SW480 (cell line): ENCODE results near the gene FGF8.

ENCODE experiments used
- DNase-seq: peaks from one replicate; pipeline ENCODE4 v3.0.0-alpha.2; 2016; ENCODE audit warnings: low spot score

Gene FGF8

DNA sequence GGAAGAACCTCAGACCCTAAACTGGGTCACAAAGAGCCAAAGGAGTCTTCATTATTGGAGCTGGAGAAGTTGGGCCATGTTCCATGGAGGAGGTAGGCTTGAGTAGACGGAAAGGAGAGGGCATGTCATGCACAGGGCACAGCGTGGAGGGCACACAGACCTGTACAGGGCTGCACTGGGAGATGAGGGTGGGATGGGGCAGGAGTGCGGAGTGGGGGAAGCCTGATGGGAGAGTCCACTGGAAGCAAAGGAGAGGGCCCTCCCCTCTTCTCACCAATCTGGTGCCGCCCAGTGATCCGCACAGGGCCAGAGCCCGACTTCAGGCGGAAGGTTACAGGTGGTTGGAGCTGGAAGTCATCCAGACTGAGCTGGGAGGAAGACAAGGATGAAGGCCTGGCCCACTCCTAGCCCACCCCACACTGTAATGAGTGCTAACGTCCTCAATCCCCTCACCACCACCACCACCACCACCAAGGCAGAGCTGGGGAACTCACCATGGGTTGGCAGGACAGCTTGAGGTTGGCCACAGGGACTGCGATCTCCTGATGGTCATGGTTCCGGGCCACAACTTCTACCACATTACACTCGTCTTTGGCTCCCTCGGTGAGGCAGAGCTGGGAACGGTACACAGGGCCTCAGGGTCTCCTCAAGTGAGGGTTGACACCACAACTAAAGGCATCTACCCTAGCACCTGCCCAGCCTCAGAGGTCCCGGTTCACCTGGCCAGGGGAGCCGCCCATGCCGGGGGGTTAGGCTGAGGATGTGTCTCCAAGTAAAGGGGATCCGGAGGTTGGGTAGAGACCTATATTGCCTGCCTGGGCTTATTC, 6.3 kb upstream of the FGF8 start:
- no peak for DNase-seq

DNA sequence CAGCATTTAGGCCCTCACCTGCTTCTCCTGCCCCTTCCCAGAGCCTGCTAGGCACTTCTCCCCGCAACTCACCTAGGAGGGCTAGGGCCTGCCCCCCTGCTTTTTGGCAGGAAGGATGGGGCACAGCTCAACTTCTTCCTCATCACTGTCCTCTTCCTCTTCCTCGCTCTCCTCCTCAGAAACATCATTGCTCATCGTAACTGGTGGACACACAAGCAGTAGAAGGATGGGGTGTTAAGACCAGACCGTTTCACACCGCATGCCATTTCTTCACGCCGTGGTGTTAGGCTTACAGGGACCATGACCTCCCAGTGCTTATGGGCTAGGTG, 5.7 kb upstream of the FGF8 start:
- no peak for DNase-seq

DNA sequence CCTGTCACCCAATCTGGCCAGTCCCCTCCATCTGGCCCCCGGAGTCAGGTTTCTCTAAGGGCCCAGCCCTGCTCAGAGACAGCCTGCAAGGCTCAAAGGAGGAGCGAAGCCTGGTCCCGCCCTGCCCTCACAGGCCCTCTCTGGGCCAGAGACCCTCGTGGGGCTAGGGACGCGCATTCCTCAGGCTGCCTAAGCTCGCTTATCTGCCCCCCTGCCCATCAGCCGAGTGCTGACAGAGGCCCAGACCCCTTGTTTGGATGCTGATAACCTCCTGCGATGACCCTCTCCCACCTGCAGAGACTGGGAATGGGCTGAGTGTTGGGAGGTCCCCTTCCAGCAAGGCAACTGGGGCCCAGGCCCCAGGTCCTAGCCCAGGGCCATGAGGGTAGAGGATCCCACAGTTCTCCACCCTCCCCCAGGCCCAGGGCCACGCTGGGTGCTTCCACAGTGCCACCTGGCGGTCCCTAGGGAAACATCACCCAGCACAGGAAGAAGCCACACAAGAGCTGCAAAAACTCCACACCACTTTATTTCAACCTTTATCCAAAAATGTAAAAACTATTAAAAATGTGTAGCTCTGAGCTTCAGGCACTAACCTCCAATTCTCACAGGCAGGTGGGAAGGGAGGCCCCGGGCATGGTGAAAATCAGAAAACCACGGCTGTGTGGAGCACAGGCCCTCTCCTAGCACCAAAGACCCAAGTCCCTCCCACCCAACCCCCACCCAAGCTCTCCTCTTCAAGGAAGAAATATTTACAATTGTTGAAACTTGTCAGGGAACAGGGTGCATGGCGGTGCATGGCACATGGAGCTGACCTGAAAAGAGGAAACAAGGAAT, 5.1 kb upstream of the FGF8 start:
- peak; percentile 52 for DNase-seq

DNA sequence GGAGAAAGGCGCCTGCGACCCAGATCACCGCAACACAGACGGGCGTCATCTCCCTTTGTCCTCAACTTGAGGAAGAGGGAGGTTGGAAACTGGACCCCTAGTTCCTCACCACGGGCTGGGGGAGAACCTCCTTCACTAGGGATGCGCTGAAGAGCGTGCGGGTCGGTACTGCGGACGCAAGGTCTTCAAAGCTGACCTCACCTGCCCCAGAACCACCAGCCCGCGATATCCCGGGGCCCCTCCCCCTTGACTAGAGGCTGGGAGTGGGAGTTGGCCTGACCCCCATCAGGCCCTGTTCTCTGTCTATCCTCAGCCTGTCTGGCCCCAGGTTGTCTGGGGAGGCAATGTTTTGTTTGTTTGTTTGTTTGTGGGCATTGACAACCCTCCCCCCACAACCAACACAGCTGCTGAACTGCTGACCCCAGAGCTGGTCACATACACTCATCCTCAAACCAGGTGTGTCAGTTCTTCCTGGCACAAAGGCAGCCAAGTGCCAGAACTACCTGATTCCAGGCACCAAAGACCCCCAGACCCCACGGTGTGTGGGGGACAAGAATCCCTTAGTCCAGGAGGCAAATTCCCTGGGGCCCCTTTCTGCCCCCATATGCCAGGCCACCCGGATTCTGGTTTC, 4.4 kb upstream of the FGF8 start:
- no peak for DNase-seq

DNA sequence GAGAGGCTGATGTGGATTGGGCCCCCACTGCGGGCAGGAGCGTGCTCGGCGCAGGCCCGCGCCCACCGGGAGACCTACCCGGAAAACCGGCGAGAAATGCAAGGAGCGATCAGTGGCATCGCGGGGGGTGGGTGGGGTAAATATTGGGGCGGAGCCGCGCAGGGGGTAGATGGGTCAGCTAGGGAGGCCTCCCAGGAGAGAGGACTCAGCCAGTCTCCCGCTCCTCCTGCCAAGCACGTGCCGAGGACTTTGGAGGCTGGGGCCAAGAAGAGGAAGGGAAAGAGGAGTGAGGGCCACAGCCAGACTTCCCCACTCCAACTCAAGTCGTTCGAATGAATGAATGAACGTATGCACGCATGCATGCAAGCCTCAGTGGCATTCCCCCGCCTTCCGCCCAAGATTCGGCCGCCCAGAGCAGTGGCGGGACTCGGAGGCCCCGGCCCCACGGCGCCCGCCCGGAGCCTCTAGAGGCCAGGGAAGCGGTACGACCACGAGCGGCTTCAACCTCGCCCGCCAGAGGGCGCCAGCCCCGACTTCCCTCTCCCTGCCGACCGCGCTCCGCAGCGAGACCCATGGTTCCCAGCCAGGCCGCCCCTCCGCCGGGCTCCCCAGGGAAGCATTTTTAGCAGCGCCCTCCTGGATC, 3.8 kb upstream of the FGF8 start:
- peak; percentile 23 for DNase-seq

DNA sequence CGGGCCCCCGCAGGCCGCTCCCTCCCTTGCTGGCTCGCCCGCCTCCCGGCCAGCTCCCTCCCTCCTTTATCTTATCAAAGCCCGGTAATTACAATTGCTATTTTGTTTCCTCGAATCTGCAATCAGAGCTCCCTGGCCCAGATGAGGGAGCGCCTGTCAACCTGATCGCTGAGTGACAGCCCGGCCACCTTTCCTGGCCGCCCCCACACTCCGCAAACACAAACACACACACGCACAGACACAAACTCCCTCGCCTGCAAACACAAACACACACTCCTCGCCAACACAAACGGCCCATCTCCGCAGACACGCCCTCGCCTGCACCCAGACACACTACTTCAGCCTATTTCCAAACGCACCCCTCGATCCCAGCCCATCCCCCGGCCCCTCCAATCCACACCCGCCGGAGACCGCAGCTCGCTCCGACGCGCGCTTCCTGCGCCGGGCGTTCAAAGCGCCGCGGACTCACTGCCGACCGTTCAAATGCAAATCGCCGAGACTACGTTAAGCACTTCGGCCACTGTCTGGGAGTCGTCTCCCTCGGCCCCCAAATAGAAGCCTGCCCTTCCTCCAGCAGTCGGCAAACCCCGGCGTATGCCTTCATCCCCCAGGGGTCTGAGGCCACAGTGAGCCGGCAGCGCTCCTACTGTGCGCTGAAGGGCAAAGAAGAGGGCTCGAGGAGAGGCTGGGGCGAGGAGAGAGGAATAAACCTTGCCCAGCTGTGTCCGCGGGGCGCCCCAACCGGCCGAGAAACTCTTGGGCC, 3.0 kb upstream of the FGF8 start:
- peak; percentile 82 for DNase-seq

DNA sequence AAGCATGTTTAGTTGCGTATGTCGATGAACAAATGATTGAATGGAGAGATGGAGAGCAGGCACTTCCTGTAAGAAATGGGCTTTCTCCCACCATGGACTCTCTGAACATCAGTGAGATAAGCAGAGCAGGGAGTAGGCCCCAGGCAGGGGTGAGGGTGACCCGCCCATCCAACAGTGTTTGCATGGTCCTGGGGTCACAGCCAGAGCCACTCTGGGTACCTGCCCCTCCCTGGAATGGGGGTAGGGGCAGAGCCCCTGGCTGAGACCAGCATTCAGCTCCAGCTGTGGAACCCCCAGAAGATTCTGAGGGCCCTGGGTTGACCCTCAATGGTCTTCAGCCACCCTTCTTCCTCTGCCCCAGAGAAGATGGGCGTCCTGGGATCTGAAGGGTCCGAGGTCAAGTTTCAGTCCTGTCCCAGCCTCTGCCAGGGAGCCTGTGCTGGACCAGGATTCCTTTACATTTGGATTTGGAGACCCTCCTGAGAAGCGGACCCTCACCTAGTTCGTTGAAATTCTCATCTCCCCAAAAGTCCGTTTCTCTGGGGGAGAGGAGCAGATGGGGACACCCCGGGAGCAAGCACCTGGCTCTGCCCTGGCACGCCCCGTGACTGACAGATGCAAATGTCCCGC, 2.4 kb upstream of the FGF8 start:
- DNase-seq: no peak

DNA sequence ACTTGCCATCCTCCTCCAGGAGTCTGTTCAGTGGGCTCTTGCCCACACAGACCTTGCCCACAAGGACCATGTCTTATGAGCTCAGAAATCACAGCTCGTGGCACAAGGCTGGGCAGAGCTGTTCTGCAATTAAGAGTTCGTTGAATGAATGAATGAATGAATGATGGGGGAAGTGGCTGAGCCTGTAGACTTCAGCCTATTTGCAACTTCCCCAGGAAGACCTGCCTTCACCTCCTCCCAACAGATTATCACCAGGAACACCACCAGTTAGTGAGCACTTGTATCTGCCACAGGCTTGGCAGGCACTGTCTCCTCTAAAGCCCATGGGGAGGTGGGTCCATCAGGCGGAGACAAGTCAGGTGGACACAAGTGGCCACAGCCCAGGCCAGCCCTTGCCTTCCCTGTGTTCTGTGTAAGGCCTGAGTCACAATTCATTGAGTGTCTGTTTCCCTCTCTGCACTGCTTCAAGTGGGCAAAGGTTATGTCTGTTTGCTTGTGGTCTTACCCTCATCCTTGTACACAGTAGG, 1.8 kb upstream of the FGF8 start:
- DNase-seq: no peak

DNA sequence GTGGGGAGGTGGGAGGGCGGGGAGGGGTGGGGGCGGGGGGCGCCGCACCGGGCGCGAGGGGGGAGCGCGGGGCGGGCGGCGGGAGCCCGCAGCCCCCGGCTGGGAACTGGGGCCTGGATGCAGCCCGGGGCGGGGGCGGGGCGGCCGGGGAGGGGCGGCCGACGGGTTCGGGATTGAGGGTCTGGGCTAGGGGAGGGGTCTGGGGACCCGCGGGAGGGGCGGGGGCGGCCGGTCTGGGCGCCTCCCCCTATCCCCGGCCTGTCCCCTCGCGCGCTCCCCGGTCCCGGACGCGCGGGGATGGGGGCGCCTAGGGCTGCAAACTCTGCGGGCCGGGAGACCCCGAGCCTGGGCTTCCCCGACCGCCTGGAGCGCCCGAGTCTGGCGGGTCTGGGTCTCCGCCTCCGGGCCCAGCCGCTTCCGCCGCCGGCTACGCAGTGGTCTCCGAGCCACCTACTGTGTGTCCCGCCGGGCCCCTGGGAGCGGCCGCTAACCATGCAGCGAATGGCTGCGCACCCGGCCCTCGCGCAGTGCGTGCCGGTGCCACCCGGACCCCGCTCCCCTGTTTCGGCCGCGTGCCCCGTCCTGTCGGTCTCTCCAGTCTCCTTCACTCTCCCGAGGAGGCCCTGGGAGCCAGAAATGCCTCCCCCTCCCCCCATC, 375 bp upstream of the FGF8 start:
- DNase-seq: no peak

DNA sequence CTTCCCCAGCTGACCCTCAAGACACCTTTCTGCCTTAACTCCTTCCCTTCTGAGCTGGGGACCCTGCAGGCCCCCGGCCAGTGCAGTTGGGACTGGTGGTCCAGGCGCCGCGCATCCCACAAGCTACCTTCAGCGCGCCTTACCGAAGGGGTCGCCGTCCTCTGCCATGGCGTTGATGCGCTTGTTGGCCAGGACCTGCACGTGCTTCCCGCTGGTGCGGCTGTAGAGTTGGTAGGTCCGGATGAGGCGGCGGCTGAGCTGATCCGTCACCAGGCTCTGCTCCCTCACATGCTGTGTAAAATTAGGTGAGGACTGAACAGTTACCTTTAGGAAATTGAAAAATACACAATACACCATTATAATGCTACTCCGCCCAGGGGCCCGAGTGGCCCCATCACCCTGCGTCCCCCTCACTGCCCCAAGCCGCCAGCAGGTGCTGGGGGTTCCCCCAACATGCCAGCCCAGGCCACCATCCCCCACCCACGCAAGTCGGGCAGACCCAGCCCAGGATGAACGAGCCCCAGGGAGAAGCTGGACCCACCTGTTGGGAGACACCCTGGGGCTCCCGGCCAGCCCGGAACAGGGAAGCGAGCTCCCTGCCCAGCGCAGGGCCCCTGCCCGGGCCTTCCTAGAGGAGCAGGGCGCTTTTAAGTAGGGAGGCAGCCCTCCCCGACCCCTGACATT, 1.2 kb downstream of the FGF8 start:
- no peak for DNase-seq

DNA sequence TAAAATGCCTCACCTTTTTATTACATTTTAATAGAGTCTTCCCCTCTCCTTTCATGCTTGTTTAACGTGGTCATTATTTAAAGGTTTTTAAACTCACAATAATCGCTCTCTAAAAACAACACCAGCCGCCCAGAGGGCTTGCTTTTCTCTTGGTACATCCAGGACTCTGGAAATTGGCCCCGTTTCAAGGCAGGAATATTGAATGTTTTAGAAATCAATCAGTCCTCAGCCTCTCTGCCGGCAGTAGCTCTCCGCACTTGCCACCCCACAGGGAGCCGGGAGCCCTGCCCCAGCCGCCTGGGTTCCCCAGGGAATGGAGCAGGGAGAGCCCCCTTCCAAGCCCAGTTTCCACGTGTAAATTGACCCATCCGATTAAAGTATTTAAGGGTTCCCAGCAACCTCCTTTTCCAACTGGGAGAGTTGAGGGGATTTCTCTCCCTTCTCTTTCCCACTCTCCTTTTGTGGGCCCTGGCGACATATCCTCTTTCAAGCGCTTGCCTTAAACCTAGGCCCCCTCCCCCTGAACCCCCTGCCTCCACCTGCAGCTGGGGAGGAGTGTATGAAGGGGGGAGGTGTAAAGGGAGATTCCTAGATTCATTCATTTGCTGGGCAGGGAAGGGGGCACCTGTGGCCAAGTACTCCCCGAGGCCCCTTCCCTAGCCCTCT, 1.9 kb downstream of the FGF8 start:
- DNase-seq: no peak

DNA sequence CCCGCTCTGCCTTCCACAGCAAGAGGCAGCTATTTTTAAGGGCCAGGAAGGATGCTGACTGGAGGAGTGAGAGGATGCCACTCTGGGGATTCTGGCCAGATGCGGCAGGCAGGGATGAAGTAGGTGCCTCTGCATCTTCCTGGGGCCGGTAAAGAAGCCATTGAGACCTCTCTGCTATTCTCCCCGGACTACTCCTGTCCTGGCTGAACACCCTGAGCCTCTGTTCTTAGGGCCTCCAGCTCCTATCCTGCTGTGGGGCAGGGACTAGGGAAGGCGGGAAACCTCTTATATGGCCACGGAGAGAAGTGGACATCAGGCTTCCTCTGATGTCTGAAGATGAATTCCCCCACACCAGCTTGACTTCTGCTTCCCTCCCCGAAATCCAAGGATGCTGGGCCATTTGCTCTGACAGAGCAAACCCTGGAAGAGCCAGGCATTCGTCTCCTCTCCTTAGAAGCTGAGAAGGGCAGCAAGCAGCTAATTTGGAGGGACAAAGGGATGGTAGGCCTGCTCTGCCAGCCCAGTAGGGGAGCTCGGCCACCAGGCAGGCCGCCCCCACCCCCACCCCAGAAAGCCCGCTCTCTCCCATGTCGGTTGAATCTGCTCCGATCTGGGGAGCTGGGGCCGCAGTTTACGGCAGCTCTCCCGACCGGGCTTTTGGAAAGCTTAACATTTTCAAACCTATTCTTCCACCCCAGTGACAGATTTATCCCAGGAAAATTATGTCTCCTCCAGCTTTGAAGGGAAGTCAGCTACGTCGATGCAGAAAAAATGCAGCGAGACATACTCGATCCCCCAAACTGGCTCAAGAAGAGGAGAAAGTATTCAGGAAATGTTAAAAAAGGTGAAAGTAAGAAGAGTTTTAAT, 2.8 kb downstream of the FGF8 start:
- DNase-seq: no peak

DNA sequence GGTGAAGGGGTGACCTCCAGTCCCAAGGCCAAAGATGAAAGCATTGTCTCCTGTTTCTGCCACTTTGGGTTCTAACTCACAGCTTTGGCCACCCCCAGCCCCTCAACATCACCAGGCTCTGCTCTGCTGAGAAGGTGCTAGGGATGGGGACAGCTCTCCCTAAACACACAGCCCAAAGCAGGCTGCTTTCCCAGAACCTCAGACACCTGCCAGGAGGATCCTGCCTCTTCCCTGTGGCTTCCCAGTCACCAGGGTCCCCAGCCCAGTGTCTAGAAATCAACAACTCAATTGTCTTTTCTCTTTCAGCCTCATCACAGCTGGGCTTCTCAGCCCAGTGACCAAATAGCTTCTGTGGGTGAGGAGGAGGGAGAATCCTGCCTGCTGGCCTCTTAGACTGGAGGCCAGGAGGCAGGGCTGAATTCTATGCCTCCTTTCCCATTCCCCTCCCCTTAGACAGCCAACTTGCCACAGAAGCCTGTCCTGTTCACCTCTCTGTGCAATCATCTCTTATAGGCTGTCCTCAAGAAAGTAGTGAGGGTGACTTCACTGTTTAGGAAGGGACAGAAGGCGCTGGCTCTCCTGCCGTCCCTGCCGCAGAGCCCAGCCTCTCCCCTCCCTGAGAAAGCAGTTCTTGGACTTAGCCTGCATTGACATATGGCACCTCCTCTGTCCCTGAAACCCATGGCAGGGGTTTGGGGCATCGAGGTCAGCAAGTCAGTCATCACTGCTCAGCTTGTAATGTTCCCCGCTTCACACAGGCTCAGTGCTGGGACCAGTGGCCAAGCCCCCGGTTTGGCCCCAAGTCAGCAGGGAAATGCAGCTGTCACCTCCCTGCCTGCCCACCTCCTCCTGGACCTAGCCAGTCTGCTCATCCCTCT, 3.7 kb downstream of the FGF8 start:
- no peak for DNase-seq

DNA sequence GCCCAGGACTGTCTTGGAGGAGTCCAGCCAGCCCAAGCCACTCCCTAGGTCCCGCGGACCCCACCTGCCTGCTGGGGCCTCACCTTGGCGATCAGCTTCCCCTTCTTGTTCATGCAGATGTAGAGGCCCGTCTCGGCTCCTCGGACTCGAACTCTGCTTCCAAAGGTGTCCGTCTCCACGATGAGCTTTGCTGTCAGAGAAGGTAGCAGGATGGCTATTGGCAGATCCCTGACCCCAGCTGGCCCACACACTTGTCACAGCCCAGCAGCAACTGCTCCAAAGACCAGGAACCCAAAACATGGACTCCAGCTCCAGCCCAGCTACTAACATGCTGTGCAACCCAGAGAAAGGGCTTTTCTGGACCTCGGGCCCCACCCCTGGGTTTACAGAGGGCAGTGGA, 4.5 kb downstream of the FGF8 start:
- no peak for DNase-seq

DNA sequence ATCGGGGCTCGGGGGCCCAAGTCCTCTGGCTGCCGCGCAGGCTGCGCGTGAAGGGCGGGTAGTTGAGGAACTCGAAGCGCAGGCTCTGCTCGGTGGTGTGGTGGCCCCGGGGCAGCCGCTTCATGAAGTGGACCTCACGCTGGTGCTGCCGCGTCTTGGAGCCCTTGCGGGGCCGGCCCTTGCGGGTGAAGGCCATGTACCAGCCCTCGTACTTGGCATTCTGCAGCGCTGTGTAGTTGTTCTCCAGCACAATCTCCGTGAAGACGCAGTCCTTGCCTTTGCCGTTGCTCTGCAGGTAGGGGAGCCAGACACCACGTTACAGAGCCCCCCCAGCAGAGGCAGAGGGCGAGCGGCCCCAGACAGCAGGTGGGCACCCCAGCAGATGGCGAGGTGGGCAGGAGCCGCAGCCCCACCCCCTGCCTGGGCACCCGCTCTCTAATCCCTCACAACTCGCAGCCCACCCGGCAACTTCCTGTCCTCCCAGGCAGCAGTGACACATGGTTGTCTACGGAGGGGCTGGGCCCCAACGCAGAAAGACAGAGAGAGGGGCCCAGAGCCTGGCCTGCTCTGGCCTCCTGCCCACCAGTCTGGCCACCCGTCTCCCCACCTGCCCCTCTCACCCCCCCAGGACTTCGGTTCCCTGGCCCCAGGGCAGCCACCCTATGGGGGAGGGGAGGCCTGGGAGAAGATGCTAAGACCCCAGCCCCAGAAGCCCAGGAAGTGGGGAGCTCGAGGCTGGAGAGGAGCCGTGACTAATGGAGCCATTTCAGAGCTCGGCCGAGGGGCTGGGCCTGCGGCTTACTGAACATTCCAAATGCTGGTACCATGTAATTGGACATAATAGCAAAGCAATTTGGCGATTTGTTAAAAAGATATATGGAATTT, 5.3 kb downstream of the FGF8 start:
- no peak for DNase-seq

DNA sequence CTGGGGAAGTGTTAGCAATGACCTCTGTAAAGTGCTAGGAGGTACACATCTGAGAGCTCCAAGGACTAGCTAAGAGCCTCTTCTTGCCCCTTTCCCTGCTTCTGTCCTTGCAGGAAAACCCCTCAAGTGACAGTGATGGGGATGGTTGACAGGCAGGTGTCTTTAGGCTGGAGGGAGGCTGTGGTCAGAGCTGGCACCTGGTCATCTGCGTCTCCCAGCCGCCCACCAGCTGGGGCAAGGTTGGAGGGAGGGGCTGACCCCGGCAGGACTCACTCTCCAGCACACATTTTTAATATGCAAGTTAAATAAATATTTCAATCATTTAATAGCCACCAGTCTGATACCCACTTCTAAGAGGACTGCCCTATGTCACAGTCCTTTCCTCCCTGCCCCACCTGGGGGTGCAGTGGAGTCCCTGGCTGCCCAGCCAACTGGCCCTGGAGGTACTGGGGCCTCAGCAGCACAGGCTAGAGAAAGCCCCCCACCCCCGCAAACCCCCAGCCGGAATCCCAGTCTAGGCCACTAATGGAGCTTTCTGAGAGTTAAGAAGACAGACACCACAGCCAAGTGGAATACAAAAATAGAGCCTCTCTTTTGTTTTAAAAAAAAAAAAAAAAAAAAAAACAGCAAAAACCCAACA, 6.3 kb downstream of the FGF8 start:
- no peak for DNase-seq
